GM19238 (cell line): Measurements from ENCODE around the gene VPS39.

Experiments used
- DNase-seq: peaks from one replicate; pipeline ENCODE4 v3.0.0; 2011; ENCODE audit warnings: low spot score; ENCODE audit not compliant: insufficient read length

VPS39 gene

DNA sequence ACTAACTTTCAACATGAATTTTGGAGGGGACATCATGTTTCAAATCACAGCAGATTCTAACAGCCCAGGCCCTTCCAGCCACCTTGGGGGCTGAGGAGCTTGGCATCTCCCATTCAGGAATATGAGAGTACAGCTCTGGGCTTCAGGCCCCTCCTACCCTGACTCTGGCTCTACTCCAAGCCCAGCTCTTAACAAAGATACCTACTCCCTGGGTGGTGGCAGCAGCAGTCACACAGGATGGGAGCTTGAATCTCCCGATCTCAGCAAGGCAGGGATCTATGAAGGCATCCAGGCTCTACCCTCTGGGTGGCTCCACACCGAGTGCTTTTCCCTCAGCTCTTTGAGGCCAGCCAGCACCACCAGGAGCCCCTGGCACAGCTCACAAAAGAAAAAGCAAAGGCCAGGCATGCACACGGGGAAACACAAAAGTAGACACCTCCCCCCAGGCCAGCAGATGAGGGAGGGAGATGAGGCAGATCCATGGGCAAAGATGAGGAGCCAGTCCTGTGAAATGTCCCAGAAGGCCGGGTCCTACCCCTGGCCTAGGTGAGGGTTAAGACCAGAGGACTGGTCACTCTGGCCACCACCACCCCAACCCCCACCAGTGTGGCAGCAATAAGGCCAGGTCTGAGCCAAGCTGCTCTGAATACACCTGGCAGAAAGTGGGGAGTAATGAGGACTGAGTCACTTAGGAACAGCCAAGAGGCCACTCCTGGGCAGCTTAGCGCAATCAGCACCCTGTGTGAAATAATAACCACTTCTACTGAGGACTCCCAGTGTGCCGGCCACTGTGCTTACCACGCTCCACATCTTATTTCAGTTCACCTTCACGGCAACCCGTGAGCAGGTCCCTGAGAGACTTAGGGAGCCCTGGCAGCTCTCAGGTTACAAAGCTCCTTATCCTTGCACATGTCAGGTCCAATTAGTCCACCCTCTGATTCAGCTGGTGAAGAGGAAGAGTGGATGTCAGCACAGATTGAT, 76.0 kb downstream of the VPS39 start:
- no peak for DNase-seq

- no peak for DNase-seq
Observed at GRCh38 chr15:42131006-42131405, 77.1 kb downstream of the VPS39 start.

GRCh38 chr15:42130246-42130986, 77.7 kb downstream of the VPS39 start:
- no peak for DNase-seq

DNA sequence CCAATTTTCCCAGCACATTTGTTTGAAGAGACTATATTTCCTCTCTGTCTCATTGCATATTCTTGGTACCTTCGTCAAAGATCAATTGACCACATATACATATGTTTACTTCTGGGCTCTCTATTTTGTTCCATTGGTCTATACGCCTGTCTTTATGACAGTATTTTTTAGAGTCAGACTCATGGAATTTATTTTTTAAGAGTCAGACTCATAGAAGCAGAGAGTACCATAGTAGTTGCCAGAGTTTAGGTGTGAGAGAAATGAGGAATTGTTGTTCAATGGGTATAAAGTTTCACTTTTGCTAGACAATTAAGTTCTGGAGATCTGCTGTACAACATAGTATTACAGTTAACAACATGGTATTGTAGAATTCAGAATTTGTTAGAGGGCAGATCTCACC, 78.7 kb downstream of the VPS39 start:
- no peak for DNase-seq

DNA sequence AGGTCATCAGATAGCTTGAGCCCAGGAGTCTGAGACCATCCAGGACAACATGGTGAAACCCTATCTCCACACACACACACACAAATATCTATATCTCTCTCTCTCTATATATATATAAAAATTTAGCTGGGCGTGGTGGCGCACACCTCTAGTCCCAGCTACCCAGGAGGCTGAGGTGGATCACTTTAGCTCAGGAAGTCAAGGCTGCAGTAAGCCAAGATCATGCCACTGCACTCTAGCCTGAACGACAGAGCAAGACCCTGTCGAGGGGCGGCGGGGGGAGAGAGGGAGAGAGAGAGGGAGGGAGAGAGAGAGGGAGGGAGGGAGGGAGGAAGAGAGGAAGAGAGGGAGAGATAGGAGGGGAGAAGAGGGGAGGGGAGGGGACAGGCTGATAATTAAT, 79.6 kb downstream of the VPS39 start:
- DNase-seq: no peak

GRCh38 chr15:42123546-42123945, 84.6 kb downstream of the VPS39 start:
- DNase-seq: no peak

- DNase-seq: no peak
Observed at GRCh38 chr15:42121682-42122081, 86.4 kb downstream of the VPS39 start.

DNA sequence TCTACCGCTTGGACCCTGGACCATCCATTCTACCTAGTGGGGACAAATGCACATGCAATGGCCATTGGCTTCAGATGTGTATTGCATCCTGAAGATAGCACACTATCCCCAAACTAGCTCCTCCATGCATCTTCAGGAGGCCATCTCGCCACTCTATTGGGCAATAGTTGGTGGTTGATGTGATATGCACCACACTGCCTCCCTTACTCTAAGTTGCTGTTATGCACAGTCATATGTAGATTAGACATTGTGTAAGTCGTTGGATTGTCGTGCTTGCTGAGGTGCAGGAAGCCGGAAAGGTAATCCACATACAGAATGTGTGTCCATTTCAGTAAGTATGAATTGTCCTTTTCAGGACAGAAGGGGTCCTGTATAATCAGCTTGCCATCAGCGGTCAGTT, 87.1 kb downstream of the VPS39 start:
- no peak for DNase-seq

- DNase-seq: no peak
Observed at GRCh38 chr15:42120285-42120684, 87.8 kb downstream of the VPS39 start.

DNA sequence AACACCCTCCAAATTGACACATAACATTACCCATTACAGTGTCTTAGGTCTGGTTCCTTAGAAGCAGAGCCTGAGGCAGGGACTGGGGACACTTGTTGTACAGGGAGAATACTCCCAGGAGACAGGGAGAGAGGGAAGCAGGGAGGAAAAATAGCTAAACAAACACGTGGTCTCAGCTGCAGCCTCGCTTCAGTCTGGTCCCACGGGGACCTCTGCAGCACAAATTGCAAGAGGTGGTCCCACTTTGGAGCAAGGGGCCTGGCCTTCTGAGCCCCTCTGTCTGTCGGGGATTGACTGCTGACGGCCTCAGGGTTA, 88.7 kb downstream of the VPS39 start:
- no peak for DNase-seq

DNA sequence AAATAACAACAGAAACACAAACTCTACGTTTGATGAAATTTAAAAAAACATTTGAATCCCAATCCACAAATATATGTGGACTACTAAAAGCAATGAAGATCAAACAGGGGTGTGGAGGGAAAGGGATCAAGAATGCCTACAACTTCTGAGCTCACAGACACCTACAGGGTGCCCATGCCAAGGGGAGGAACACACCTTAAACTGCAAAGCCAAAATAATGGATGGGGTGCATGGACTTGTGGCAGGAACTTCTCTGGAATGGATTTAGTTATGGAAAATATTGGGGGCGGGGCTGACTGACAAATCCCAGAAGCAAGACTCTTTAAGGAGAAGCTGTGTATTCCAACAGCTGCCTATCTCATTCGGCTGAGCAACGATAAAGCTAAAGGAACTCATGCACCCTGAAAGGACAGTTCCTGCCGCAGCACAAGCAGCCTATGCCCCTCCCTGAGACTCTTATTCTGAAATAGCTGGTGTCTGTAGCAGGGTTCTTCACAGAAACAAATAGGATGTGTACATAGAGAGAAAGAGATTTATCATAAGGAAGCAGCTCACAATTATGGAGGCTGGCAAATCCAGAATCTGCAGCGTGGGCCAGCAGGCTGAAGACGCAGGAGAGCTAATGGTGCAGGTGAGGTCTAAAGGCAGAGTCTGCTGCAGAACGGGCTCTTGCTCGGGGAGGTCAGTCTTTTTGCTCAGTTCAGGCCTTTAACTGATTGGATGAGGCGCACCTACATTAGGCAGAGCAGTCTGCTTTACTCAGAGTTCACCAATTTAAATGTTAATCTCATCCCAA, 89.3 kb downstream of the VPS39 start:
- DNase-seq: no peak

DNA sequence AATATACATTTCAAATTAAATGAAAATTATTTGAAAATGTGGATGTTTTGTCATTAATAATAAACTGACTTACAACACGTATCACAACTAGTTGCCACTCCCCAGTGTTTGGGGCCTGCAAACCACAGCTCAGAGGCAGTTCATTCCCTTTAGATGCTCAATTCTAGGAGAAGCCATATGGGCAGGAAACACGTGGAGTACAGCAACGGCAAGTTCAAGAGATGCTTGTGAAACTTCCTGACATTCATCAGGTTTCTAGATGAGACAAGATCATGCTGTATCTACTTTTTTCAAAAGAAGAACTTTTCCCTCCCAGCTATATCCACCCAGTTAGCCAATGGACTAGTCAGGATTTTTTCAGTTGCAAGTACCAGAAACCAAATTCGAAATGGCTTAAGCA, 96.2 kb downstream of the VPS39 start:
- no peak for DNase-seq

GRCh38 chr15:42110367-42110766, 97.7 kb downstream of the VPS39 start:
- DNase-seq: no peak

DNA sequence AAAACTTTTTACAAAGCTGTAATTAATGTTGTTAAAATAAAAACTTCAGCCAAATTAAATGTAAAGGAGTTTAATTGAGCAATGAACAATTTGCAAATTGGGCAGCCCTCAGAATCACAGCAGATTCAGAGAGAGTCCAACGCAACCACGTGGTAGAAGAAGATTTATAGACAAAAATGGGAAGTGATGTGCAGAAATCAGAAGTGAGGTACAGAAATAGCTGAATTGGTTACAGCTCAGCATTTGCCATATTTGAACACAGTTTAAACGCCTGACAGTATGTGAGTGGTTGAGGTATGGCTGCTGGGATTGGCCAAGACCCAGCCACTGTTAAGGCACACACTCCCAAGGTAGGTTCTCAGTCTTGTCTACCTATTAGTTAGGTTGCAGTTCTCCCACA, 99.3 kb downstream of the VPS39 start:
- no peak for DNase-seq
